Measurements from ENCODE around the gene CBY2.
"Not testable (repeated sequence)": the region's sequence is repeated elsewhere in the genome, so short reads cannot be mapped to it uniquely, and the experiment has no call there.

The CBY2 gene, protein sequence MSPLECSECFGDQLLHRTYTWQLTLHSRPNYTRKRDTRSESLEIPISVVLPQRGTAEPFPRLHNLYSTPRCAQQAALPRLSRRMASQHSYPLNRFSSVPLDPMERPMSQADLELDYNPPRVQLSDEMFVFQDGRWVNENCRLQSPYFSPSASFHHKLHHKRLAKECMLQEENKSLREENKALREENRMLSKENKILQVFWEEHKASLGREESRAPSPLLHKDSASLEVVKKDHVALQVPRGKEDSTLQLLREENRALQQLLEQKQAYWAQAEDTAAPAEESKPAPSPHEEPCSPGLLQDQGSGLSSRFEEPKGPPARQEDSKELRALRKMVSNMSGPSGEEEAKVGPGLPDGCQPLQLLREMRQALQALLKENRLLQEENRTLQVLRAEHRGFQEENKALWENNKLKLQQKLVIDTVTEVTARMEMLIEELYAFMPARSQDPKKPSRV

DNA sequence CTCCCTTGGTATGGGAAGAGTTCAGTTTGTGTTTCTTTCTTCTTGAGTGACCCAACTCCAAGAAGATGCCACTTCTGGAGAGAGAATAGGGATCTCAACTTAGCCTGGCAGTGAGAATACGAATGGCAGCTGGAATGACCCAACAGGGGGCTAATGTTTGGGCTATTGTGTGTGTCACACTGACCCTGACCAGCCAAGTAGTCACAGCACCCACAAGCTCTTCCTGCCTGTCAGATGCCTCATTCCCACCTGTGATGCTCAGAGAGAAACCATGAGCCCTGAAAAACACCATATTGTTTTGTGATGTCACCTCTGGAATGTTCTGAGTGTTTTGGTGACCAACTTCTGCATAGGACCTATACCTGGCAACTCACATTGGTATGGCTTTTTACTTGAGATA, at the start of gene CBY2:
Gene CBY2, plus strand, starts transcription at position 233 of the 400 bp plus-strand sequence. Its CDS starts 71 bp downstream, at position 304.
- DNase-seq = no peak

DNA sequence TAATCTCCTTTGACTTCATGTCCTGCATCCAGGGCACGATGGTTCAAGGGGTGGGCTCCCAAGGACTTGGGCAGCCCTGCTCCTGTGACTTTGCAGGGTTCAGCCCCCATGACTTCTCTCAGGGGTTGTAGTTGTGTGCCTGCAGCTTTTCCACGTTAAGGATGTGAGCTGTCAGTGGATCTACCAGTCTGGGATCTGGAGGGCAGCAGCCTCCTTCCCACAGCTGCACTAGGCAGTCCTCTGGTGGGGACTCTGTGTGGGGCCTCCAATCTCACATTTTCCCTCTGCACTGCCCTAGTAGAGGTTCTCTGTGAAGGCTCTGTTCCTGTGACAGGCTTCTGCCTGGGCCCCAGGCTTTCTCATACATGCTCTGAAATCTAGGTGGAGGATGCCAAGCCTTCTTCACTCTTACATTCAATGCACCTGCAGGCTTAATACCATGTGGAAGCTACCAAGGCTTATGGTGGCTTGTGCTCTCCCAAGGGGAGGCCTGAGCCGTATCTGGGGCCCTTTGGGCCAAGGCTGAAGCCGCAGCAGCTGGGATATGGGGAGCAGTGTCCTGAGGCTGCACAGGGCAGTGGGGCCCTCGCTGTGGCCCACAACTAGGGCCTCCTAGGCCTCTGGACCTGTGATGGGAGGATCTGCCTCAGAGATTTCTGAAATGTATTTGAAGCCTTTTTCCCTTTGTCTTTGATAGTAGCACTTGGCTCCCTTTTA, 47.3 kb upstream of the CBY2 start:
- DNase-seq = no peak

DNA sequence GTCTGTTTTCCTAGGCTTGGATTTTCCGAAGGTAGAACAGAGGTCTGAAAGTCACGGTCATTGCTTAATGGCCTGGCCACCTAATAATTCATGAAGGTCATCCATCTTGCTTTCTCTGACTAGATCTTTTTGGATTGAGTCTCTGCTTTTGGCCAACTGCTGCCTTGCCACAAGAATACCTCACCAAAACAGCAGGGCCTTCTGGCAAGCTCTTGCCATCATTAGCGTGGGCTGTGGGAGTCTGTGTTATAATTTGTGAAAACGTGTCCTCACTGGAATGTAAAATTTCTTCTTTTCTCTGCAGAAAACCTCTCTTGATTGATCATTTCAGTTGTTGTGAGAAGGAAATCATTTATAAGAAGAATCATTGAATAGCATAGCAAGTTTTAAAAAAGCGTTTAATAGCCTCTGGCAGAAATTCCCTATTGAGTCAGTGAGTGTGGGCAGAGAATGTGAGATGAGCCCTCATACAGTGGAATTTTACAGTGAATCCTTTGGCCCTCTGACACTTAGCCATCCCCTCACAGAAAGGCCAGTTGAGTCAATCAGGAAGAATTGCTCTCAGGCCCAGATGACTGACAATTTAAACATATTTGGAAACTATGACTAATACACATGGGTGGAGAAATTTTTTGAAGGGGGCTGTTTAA, 43.4 kb upstream of the CBY2 start:
- DNase-seq = no peak

DNA sequence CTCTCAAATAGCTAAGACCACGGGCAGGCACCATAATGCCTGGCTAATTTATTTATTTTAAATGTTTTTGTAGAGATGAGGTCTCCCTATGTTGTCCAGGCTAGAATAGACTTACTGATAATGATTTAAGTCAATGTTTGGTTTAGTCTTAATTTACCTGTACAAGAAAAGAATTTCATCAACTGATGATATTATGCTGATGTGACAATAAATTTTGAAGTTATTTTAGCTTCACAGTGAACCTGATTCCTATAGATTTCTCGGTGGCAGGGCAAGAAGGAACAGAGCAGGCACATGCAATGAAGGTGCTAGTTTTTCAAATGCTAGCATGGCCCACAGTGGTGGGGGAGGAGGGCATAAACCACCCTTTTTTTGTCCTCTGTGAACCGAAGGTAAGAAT, 42.6 kb upstream of the CBY2 start:
- no peak for DNase-seq

DNA sequence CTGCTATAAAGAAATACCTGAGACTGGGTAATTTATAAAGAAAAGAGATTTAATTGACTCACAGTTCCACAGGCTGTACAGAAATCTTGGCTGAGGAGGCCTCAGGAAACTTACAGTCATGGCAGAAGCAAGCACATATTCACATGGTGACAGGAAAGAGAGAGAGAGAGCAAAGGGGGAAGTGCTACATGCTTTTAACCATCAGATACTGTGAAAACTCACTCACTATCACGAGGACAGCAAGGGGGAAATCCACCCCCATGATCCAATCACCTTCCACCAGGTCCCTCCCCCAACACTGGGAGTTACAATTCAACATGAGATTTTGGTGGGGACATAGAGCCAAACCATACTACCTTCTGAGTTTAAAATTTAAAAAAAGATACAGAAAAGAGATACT, 41.7 kb upstream of the CBY2 start:
- DNase-seq = not testable (repeated sequence)

DNA sequence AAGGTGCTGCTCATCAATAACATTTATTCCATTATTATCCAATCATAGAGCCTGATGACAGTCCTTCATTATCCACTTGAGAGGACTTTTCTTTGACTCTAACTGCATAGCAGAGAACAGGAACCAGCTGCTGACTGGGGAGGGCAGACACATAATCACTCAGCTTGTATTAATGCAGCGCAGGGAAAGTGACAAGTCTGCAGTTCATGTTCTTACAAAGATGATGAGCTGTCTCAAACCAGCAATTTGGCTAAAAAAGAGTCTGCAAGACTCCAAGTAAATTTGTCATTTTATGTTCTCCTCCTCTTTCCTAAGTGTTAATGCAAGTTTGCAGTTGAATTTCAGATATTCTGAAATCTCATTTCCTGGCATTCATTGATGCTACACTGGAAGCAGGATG, 40.0 kb upstream of the CBY2 start:
- no peak for DNase-seq

DNA sequence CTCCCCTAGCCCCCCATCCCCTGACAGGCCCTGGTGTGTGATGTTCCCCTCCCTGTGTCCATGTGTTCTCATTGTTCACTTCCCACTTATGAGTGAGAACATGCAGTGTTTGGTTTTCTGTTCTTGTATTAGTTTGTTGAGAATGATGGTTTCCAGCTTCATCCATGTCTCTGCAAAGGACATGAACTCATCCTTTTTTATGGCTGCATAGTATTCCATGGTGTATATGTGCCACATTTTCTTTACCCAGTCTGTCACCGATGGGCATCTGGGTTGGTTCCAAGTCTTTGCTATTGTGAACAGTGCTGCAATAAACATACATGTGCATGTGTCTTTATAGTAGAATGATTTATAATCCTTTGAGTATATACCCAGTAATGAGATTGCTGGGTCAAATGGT, 39.2 kb upstream of the CBY2 start:
- DNase-seq = not testable (repeated sequence)

DNA sequence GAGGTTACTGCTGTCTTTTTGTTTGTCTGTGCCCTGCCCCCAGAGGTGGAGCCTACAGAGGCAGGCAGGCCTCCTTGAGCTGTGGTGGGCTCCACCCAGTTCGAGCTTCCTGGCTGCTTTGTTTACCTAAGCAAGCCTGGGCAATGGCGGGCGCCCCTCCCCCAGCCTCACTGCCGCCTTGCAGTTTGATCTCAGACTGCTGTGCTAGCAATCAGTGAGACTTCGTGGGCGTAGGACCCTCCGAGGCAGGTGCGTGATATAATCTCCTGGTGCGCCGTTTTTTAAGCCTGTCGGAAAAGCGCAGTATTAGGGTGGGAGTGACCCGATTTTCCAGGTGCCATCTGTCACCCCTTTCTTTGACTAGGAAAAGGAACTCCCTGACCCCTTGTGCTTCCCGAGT, 32.5 kb upstream of the CBY2 start:
- not testable (repeated sequence) for DNase-seq

DNA sequence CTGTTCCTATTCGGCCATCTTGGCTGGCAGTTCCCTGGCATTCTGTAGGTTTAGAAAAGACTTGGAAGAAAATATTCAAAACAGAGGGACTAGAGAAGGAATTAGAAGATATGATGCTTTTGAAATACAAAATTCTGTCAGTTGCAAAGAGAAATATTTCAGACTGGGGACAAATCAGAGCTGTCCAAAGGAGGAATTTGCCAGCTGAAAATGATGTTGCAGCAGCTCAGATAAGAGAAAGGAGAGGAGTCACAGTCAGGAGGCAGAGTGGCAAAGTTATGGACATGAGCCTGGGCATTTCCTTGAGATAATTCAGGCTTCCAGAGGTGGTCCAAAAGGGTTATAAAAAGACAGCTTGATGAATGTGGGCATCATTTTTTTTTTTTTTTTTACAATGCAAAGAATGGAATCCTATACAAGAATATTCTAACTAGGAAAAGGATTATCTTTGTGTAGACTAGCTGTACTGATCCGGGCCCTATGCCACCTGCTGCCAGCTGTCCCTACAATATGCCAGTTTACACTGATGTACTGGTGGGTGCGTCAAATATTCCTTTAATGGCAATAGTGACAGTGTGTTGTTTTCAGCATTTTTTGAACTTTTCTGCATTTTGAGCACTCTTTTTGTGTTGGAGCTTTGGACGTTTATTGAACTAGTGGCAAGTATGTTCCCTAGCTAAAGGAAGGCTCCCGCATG, 31.8 kb upstream of the CBY2 start:
- DNase-seq = no peak

DNA sequence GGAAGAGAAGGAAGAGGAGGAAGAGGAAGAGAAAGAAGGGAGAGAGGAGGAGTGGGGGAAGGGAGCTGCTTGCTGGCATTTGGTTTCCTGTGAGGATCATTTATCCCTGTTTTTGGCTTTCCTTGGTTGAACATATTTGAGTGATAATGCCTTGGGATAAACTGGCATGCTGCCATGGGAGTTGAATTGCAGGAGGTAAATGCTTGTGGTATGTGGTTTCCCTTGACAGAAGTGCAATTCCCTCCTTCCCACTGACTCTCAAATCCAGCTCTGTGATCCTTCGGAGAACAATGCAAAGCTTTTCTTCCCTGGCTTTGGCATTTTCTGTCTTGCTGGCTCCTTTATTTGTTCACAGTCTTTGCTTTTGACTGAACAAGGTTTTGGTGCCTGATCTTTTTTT, 27.2 kb upstream of the CBY2 start:
- DNase-seq = no peak

DNA sequence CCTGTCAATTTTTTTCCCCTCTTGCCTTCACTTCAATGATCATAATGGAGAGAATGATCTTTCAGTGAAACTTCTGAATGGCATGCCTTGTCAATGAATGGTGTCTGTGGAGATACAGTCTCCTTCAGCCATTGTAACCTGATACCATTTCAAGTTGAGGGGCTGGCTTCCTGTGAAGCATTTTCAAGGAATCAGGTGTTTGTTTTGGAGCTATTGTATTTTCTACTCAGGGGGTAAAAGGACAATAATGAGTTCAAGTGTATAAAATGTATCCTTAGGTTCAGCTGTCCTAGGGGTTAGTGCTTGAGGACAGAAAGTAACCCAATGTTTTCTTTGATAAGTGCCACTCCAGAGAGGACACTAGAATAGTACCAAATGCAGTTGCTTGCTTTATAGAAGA, 23.8 kb upstream of the CBY2 start:
- DNase-seq = no peak

DNA sequence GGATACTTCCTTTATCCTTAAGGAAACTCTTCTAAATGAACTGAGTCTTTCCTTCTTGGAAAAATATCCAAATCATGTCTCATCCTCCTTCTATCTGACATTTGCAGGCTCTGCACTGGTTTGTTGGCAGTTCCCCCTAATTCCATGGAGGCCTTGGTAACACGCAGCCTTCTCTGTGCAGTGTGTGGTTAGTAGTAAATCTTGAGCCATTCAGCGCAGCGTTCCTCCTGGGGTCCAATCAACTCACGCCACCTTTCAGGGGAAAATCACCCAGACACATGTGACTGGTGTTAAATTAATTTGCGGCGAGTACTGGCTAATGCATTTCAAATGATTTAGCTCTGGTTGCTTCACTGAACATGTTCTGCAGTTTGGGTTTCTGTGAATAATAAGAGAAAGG, 21.0 kb upstream of the CBY2 start:
- DNase-seq = no peak

DNA sequence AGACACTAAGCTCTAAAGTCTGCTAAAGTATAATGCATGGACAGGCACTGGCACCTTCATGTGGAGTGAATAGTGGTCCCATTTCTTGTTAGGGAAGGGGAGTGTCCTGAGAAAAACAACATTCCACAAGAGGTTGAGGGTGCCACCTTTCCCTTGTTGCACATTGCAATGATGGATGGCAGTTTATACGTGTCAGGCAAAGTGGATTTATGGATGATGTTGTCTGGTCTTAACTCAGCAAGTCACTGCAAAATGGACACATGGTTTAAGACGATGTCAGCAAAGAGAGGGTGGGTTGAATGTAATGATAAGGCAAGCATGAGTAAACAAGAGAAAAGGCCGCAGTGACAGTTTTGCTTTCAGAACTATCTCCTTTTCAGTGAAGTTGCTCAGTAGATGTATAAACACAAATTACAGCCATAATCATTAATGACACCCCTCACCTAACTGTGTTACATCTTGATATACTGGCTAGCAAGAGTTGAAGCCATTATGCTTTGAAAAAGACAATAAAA, 19.6 kb upstream of the CBY2 start:
- DNase-seq = no peak

DNA sequence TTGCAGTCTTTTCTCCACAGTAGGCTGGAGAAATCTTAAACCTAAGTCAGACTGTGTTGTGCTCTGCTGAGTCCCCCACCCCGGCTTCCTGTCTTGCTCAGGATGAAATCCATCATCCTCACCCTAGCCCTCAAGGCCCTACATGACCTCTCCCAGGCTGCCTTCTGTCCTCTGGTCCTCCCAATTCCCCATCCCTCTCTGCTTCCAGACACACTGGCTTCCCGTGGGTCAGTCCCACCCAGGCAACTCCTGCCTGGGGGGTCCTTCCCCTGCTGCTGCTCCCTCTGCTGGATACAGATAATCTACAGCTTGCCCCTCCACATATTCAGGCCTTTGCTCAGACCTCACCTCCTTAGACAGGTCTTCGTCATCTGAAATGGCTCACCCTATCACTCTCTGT, 18.4 kb upstream of the CBY2 start:
- DNase-seq = no peak

DNA sequence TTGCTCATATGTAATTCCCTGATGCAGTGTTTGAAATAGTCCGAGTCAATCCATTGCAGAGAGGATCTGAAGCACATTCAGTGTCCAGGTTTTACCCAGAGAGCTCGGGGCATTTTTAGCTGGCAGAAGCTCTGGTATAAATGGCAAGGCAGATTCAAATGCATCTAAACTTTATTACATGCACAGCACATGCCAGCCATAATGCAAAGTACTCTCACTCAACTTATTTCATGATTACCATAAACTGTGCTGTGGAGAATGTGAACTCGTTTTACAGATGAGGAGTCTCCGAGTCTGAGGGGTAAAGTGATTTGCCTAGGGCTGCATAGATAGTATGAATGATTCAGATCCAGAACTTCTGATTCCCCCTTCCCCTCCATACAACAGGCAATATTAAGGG, 13.5 kb upstream of the CBY2 start:
- no peak for DNase-seq

DNA sequence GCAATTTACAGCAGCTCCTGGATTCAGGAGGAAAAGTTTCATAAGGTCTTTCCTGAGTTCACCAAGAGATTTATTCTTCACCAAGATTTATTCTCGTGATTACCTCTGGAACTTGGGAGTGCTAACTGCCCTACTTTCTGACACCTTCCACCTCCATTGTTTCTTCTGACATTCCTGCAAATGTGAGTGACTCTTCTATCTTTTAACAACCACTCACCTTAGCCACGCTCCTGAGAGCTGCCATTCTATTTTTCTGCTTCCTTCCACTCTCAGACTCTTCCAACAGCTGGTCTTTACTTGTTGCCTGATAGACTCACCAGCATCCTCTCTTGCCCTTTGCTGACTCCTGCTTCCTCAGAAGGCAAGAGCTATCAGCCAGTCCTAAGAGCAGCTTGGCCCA, 11.5 kb upstream of the CBY2 start:
- no peak for DNase-seq

DNA sequence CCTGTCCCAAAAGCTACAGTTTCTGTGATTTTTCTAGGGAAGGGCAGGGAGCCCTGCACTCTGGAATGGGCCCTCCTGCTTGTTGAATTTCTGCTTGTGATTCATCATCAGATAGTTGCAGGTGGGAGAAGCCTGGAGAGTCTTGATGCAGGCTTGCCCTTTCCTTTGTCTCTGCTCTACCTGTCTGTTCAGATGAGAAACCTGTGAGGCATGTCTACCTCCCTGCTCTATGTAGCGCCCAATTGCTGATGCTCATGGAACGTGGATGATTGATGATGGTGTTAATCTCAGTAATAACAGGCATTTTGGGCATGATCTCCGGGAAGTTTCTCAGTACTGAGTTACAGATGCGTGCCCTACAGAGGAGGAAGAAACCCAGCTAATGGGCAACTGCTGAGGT, 10.9 kb upstream of the CBY2 start:
- DNase-seq = no peak

DNA sequence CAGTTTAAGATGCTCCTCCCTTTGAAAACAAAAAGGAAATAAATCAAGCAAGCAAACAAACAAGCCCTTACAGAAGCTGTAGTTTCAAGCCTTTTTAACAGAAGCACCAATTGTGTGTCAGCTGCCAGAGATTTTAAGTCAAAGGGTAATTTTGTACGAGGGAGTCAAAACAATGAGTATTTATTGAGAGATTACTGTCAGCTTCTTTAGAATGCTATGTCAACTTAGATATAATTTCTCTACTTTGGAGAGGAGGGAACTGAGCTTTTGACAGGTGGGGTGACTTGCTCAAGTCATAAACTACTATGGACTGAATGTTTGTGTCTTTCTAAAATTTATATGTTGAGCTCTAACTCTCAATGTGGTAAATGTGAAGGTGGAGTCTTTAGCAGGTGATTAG, 10.5 kb upstream of the CBY2 start:
- DNase-seq = no peak

DNA sequence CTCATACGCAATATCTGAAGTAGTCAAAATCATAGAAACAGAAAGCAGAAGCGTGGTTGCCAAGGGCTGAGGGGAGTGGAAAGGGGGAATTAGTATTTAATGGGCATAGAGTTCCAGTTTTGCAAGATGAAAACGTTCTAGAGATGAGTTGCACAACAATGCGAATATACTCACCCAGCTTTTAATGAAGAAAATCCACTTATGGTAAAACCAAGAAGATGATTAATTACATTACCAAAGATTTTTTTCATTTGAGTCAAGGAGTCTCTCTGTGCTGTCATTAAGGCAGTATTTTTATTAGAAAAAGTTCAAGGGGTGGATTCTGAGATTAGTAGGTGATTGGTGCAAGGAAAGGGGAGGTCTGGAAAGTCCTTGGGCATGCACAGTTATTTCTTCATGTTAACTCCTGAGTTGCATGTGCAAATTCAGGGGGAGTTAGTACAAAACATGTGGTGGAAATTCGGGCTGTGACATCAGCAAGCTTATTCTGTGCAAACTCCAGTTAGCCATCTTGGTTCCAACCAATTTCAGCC, 6.9 kb upstream of the CBY2 start:
- peak; percentile 21 to 22 for DNase-seq

DNA sequence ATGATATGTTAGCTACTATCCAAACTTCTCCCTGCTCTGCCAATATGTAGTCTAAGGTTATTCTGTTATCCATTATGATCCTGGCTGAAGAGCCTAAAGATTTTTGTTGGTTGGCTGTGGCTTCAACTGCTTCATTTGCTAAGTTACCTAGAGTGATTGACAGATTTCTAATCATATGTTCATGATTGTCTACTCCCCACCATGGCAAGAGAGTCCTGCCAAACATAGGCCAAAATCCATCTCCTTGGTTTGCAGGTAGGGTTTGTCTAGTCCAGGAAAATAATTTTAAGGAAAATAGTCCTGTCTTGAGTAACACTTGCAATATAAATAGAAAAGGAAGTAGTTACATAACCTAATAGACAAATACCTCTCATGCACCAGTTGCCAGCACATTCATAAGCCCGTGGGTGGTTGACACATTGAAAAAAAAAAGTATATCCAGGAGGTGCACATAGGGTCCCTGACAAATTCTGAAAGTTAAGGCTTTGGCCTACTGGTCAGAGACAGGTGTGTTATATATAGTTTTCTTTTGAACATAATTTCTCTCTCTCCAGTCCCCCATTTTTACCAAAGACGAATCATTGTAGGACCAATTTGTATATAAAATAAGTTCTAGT, 5.4 kb upstream of the CBY2 start:
- DNase-seq = no peak

DNA sequence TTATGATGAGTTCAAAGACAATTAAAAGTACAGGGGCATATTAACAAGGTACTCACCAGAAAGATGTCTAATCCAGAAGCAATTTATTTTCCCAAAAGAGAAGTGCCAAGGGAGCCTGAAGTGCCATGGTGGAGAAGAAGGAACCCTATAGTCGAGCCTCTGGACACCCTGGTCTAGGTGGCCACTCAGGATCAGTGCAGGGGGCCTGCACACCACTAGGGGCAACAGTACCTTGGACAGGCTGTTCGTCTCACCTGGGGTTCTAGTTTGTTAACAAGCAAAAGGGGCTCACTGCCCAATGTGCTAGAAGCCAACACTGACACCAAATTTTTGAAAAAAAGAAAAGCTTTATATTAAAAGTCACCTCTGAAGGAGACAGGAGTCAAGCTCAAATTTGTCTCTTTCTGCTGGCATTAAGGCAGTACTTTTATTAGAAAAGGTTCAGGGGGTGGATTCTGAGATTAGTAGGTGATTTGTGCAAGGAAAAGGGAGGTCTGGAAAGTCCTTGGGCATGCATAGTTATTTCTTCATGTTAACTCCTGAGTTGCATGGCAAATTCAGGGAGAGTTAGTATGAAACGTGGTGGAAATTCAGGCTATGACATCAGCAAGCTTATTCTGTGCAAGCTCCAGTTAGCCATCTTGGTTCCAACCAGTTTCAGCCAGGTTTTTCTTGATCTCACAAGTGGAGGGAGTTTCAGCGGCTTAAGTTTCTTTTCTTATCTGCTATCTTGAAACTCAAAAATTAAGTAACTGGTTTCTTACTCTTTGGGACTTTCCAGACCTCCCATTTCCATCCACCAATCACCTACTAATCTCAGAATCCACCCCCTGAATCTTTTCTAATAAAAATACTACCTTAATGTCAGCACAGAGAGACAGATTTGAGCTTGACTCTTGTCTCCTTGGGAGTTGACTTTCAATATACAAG, 884 bp upstream of the CBY2 start:
- no peak for DNase-seq
